ENCODE results near the gene PIK3R2.
"Not testable (repeated sequence)": the region's sequence is repeated elsewhere in the genome, so short reads cannot be mapped to it uniquely, and the experiment has no call there.

PIK3R2 gene

GRCh38 chr19:18205200-18205892 lies 52.4 kb downstream of the PIK3R2 start:
- no peak for FAIRE-seq

- no peak for FAIRE-seq
Observed at GRCh38 chr19:18206018-18206417, 53.1 kb downstream of the PIK3R2 start.

- FAIRE-seq, result no peak
Observed at GRCh38 chr19:18208098-18208951, 55.4 kb downstream of the PIK3R2 start.

- FAIRE-seq, result not testable (repeated sequence)
Observed at GRCh38 chr19:18209912-18210311, 56.9 kb downstream of the PIK3R2 start.

- no peak for FAIRE-seq
Observed at GRCh38 chr19:18211683-18212082, 58.7 kb downstream of the PIK3R2 start.

- no peak for FAIRE-seq
Observed at GRCh38 chr19:18214779-18215433, 61.9 kb downstream of the PIK3R2 start.

GRCh38 chr19:18216789-18217188 lies 63.8 kb downstream of the PIK3R2 start:
- no peak for FAIRE-seq

GRCh38 chr19:18218159-18218558 lies 65.2 kb downstream of the PIK3R2 start:
- no peak for FAIRE-seq

GRCh38 chr19:18218600-18218999 lies 65.6 kb downstream of the PIK3R2 start:
- FAIRE-seq, result no peak

All from TTC549 (cell line).